Hematopoietic multipotent progenitor cell treated with erythropoietin and hydrocortisone succinate and interleukin-3 and kit ligand, for 4 days (in vitro differentiated cells): Measurements from ENCODE around the gene CACNG4.

Experiments
- DNase-seq: peaks from one replicate; pipeline ENCODE4 v3.0.0-alpha.2; 2015

Gene CACNG4

GRCh38 chr17:66985338-66986237, 21.1 kb downstream of the CACNG4 start:
- DNase-seq: no peak

GRCh38 chr17:66986659-66987058, 22.2 kb downstream of the CACNG4 start:
- DNase-seq: no peak

- no peak for DNase-seq
These were observed 22.6 kb downstream of the CACNG4 start for GRCh38 chr17:66987059-66987616.

- no peak for DNase-seq
These were observed 23.7 kb downstream of the CACNG4 start for GRCh38 chr17:66988069-66988798.

- DNase-seq: no peak
These were observed 24.6 kb downstream of the CACNG4 start for GRCh38 chr17:66989076-66989475.

- DNase-seq: no peak
These were observed 25.1 kb downstream of the CACNG4 start for GRCh38 chr17:66989579-66989978.

- no peak for DNase-seq
These were observed 25.5 kb downstream of the CACNG4 start for GRCh38 chr17:66990047-66990446.

- no peak for DNase-seq
These were observed 28.5 kb downstream of the CACNG4 start for GRCh38 chr17:66992911-66993442.

GRCh38 chr17:66994361-66994760, 29.9 kb downstream of the CACNG4 start:
- no peak for DNase-seq

- no peak for DNase-seq
These were observed 30.5 kb downstream of the CACNG4 start for GRCh38 chr17:66994930-66995535.

GRCh38 chr17:66995944-66996343, 31.4 kb downstream of the CACNG4 start:
- no peak for DNase-seq

GRCh38 chr17:66996926-66997325, 32.4 kb downstream of the CACNG4 start:
- no peak for DNase-seq

GRCh38 chr17:67003231-67003630, 38.7 kb downstream of the CACNG4 start:
- DNase-seq: no peak

- no peak for DNase-seq
These were observed 39.7 kb downstream of the CACNG4 start for GRCh38 chr17:67004181-67004580.

GRCh38 chr17:67007266-67007665, 42.8 kb downstream of the CACNG4 start:
- DNase-seq: no peak

- no peak for DNase-seq
These were observed 43.6 kb downstream of the CACNG4 start for GRCh38 chr17:67008101-67008500.

- DNase-seq: no peak
These were observed 47.1 kb downstream of the CACNG4 start for GRCh38 chr17:67011527-67012175.

- no peak for DNase-seq
These were observed 49.4 kb downstream of the CACNG4 start for GRCh38 chr17:67013891-67014290.

- DNase-seq: no peak
These were observed 50.5 kb downstream of the CACNG4 start for GRCh38 chr17:67015001-67015400.

GRCh38 chr17:67016039-67016762, 51.7 kb downstream of the CACNG4 start:
- no peak for DNase-seq

- no peak for DNase-seq
These were observed 53.4 kb downstream of the CACNG4 start for GRCh38 chr17:67017910-67018309.
